K562 (cell line): ENCODE measurements around the gene ARHGAP42.
"Not testable (repeated sequence)": the region's sequence is repeated elsewhere in the genome, so short reads cannot be mapped to it uniquely, and the experiment has no call there.

ENCODE experiments used
- KLF6 ChIP-seq: fragments of 250-450 bp; sonication (Bioruptor Pico); IDR thresholded peaks from 2 replicates; pipeline ENCODE4 v1.4.0; 2020; ENCODE audit warnings: mild to moderate bottlenecking, moderate library complexity, borderline replicate concordance
- MXI1 ChIP-seq: IDR thresholded peaks from 2 replicates; pipeline ENCODE4 v1.6.1; 2011; ENCODE audit warnings: low read depth, mild to moderate bottlenecking, improper control_type of control experiment, low read length
- NRF1 ChIP-seq, 2 experiments: fragments of 450-650 bp; IDR thresholded peaks in 1 of 2; conservative IDR thresholded peaks in 1 of 2; 2 replicates each; pipeline ENCODE4 v1.6.1; 2014; ENCODE audit warnings: mild to moderate bottlenecking in 2 of 2
- TARDBP ChIP-seq: fragments of 450-650 bp; IDR thresholded peaks from 2 replicates; pipeline ENCODE4 v1.6.1; 2016

DNA sequence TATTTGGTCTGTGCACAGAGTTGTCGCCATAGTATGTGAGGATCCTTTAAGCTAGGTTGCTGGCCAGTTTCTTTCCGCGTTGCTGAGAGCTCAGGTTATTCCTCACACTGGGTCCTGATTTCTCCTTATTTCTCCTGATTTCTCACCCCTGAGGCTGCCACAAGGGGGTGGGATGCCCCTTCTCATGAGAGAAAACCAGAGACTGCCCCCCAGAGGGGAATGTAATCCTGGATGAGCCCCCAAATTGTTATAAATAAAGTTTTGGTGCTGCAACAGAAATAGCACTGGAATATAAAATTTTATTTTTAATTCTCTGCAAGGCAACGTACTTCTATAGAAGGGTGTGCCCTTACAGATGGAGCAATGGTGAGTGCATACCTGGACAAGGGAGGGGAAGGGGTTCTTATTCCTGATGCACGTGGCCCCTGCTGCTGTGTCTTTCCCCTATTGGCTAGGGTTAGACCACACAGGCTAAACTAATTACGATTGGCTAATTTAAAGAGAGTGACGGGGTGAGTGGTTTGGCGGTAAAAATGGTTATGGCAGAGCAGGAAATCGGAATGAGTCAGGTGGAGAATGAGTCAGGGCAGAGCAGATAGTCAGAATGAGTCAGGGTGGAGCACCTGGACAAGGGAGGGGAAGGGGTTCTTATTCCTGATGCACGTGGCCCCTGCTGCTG is 62.9 kb downstream of the ARHGAP42 start:
- TF ChIP-seq MXI1; KLF6; NRF1 (conservative IDR thresholded peaks at IDR 0.05 in 1 of 2, IDR thresholded peaks at IDR 0.05 in 1 of 2); TARDBP: not testable (repeated sequence)
